H9 (cell line): Measurements from ENCODE around the gene SEPTIN2. TPM values are rescaled to one million over a fixed set of nuclear protein-coding genes. Genes with fewer than 3 reads are reported as not detected.

Experiments used
- DNase-seq: peaks from one replicate; pipeline ENCODE4 v3.0.0-alpha.2; 2017
- H2AFZ ChIP-seq: one replicate; pipeline ENCODE4 v1.6.1; 2013; ENCODE audit warnings: mild to moderate bottlenecking, low read length, control low read depth, moderate library complexity
- H2AK5ac ChIP-seq: 2 replicates; pipeline ENCODE4 v1.6.1; 2013; ENCODE audit warnings: low read length, control low read depth, mixed read lengths; ENCODE audit not compliant: insufficient read length
- H2BK120ac ChIP-seq: one replicate; pipeline ENCODE4 v1.6.1; 2013; ENCODE audit warnings: low read depth, mild to moderate bottlenecking, low read length, control low read depth, inconsistent platforms; ENCODE audit not compliant: poor library complexity, severe bottlenecking
- H2BK12ac ChIP-seq: 2 replicates; pipeline ENCODE4 v1.6.1; 2013; ENCODE audit warnings: low read length, control low read depth, mixed read lengths, low read depth; ENCODE audit not compliant: insufficient read length
- H2BK15ac ChIP-seq: 2 replicates; pipeline ENCODE4 v1.6.1; 2013; ENCODE audit warnings: low read depth, low read length, control low read depth
- H2BK20ac ChIP-seq: one replicate; pipeline ENCODE4 v1.6.1; 2013; ENCODE audit warnings: low read depth, mild to moderate bottlenecking, low read length, control low read depth, inconsistent platforms; ENCODE audit not compliant: poor library complexity, severe bottlenecking
- H2BK5ac ChIP-seq: 2 replicates; pipeline ENCODE4 v1.6.1; 2013; ENCODE audit warnings: low read length, control low read depth, mixed read lengths; ENCODE audit not compliant: insufficient read length
- H3K14ac ChIP-seq: 2 replicates; pipeline ENCODE4 v1.6.1; 2013; ENCODE audit warnings: low read length, control low read depth; ENCODE audit not compliant: insufficient read depth
- H3K18ac ChIP-seq: 2 replicates; pipeline ENCODE4 v1.6.1; 2013; ENCODE audit warnings: low read depth, mild to moderate bottlenecking, mixed read lengths, low read length, control low read depth; ENCODE audit not compliant: insufficient read length
- H3K23ac ChIP-seq: 2 replicates; pipeline ENCODE4 v1.6.1; 2013; ENCODE audit warnings: low read length, control low read depth, mixed read lengths, low read depth; ENCODE audit not compliant: insufficient read length
- H3K23me2 ChIP-seq: 2 replicates; pipeline ENCODE4 v1.6.1; 2013; ENCODE audit warnings: low read depth, mild to moderate bottlenecking, mixed read lengths, low read length, control low read depth; ENCODE audit not compliant: insufficient read length, poor library complexity, severe bottlenecking
- H3K27ac ChIP-seq: 2 replicates; pipeline ENCODE4 v1.5.1; 2013; ENCODE audit warnings: low read length, control low read depth, mixed read lengths, low read depth; ENCODE audit not compliant: insufficient read length
- H3K27me3 ChIP-seq: 2 replicates; pipeline ENCODE4 v1.6.1; 2013; ENCODE audit warnings: low read length, control low read depth, inconsistent platforms; ENCODE audit not compliant: insufficient read depth
- H3K4ac ChIP-seq: 2 replicates; pipeline ENCODE4 v1.6.1; 2013; ENCODE audit warnings: low read depth, mild to moderate bottlenecking, control low read depth, inconsistent platforms, low read length, moderate library complexity
- H3K4me1 ChIP-seq: 2 replicates; pipeline ENCODE4 v1.6.1; 2013; ENCODE audit warnings: low read length, control low read depth, inconsistent platforms; ENCODE audit not compliant: insufficient read depth
- H3K4me2 ChIP-seq: 2 replicates; pipeline ENCODE4 v1.6.1; 2013; ENCODE audit warnings: low read length, control low read depth, mixed read lengths; ENCODE audit not compliant: insufficient read length, insufficient read depth
- H3K56ac ChIP-seq: 2 replicates; pipeline ENCODE4 v1.6.1; 2013; ENCODE audit warnings: low read depth, mild to moderate bottlenecking, mixed read lengths, low read length, control low read depth; ENCODE audit not compliant: insufficient read length
- H3K79me1 ChIP-seq: 2 replicates; pipeline ENCODE4 v1.6.1; 2013; ENCODE audit warnings: low read depth, mild to moderate bottlenecking, moderate library complexity, low read length, control low read depth, inconsistent platforms; ENCODE audit not compliant: insufficient read depth, poor library complexity, severe bottlenecking
- H3K79me2 ChIP-seq: 2 replicates; pipeline ENCODE4 v1.6.1; 2013; ENCODE audit warnings: low read length, control low read depth, inconsistent platforms; ENCODE audit not compliant: insufficient read depth
- H3K9ac ChIP-seq: 2 replicates; pipeline ENCODE4 v1.6.1; 2013; ENCODE audit warnings: low read length, control low read depth, mixed read lengths; ENCODE audit not compliant: insufficient read length; ENCODE audit errors: extremely low read depth
- H3K9me3 ChIP-seq: one replicate; pipeline ENCODE4 v1.6.1; 2013; ENCODE audit warnings: low read depth, low read length, inconsistent platforms; ENCODE audit not compliant: control insufficient read depth
- H3T11ph ChIP-seq: one replicate; pipeline ENCODE4 v1.6.1; 2013; ENCODE audit warnings: mild to moderate bottlenecking, low read length, control low read depth, inconsistent platforms
- H4K20me1 ChIP-seq: one replicate; pipeline ENCODE4 v1.6.1; 2013; ENCODE audit not compliant: control insufficient read depth, insufficient read length, insufficient read depth
- H4K5ac ChIP-seq: 2 replicates; pipeline ENCODE4 v1.6.1; 2013; ENCODE audit warnings: low read depth, mild to moderate bottlenecking, mixed read lengths, low read length, control low read depth; ENCODE audit not compliant: insufficient read length
- H4K8ac ChIP-seq: replicated peaks from 2 replicates; pipeline ENCODE4 v1.6.1; 2013; ENCODE audit warnings: low read length, control low read depth, mixed read lengths, low read depth; ENCODE audit not compliant: insufficient read length
- H4K91ac ChIP-seq: 2 replicates; pipeline ENCODE4 v1.6.1; 2013; ENCODE audit warnings: low read depth, mild to moderate bottlenecking, moderate library complexity, mixed read lengths, low read length, control low read depth; ENCODE audit not compliant: insufficient read length
- H3K27ac Mint-ChIP-seq, 3 experiments: 2 replicates in 2 of 3; 3 replicates in 1 of 3; pipeline ENCODE4 v1.8.0; 2020 to 2021; ENCODE audit warnings: mixed read lengths in 3 of 3, mild to moderate bottlenecking in 1 of 3, moderate library complexity in 1 of 3
- H3K27me3 Mint-ChIP-seq: 2 replicates; pipeline ENCODE4 v1.8.0; 2021; ENCODE audit warnings: low read depth, mild to moderate bottlenecking, moderate library complexity, mixed read lengths
- H3K36me3 Mint-ChIP-seq, 3 experiments: 2 replicates in 2 of 3; 3 replicates in 1 of 3; pipeline ENCODE4 v1.8.0; 2020 to 2021; ENCODE audit warnings: low read depth in 3 of 3, mixed read lengths in 3 of 3; ENCODE audit not compliant: insufficient read depth in 1 of 3
- H3K4me1 Mint-ChIP-seq, 2 experiments: 2 replicates each; pipeline ENCODE4 v1.8.0; 2020; ENCODE audit warnings: mixed read lengths in 2 of 2
- H3K4me3 Mint-ChIP-seq, 2 experiments: 2 replicates in 1 of 2; 3 replicates in 1 of 2; pipeline ENCODE4 v1.8.0; 2020 to 2021; ENCODE audit warnings: mild to moderate bottlenecking in 2 of 2, mixed read lengths in 2 of 2, moderate library complexity in 1 of 2
- H3K9me3 Mint-ChIP-seq, 2 experiments: 2 replicates in 1 of 2; 3 replicates in 1 of 2; pipeline ENCODE4 v1.8.0; 2020; ENCODE audit warnings: mild to moderate bottlenecking in 2 of 2, mixed read lengths in 2 of 2, moderate library complexity in 1 of 2
- CTCF ChIP-seq: fragments of 200-600 bp; sonication (generic); conservative IDR thresholded peaks from 3 replicates; pipeline ENCODE4 v1.8.0; 2021; ENCODE audit warnings: antibody characterized with exemption, mild to moderate bottlenecking
- WGBS: extraction: QIAGEN DNeasy Blood & Tissue Kit; methylation state at CpG from one replicate; pipeline ENCODE4 v1.1.7; 2013; ENCODE audit warnings: missing lambda C conversion rate, low lambda C conversion rate, mixed read lengths; ENCODE audit not compliant: insufficient read length; ENCODE audit errors: extremely low coverage; 5-methylcytosine and 5-hydroxymethylcytosine counted together
- total RNA-seq: library from RNA; stranded (reverse); gene quantifications from 2 replicates; pipeline ENCODE4 v1.2.1, GENCODE V29; 2021

Gene SEPTIN2
- total RNA-seq, 1 experiment from 2014 or later, result 385 TPM

GRCh38 chr2:241302083-241302482, 13.6 kb upstream of the SEPTIN2 start:
- peaks cover 55% of the 10 kb centered on the region; the same call in 1 of the 2 replicates for H3K79me2 ChIP-seq
- Mint-ChIP-seq H3K9me3 (no peaks in the 10 kb centered on the region), H3K27me3 (no peaks in the 10 kb centered on the region), H3K4me1 (peaks cover 14 to 23% of the 10 kb centered on the region in 2 experiments), H3K36me3 (peaks cover 3 to 7% (median 4%) of the 10 kb centered on the region in 3 experiments; a peak in 4 of 7 replicates), H3K4me3 (no peak overlapping the region), H3K27ac (peak overlapping the region in 1 of 3 experiments; percentile 27; a peak in 1 of 7 replicates)
- no CpG with 5 or more reads among the region's 3 CpGs for WGBS
- H3K18ac ChIP-seq, result no peak overlapping the region
- H3K4me1 ChIP-seq, result no peaks in the 10 kb centered on the region; the same call in 1 of the 2 replicates
- H3K4me2 ChIP-seq, result no peak overlapping the region
- H2BK12ac ChIP-seq, result no peak overlapping the region
- no peak overlapping the region for H3K9ac ChIP-seq
- H3K9me3 ChIP-seq, result no peaks in the 10 kb centered on the region
- no peak overlapping the region for H4K8ac ChIP-seq
- H3K23me2 ChIP-seq, result no peaks in the 10 kb centered on the region
- H3K79me1 ChIP-seq, result peaks cover 7% of the 10 kb centered on the region
- H3K27me3 ChIP-seq, result no peaks in the 10 kb centered on the region
- no peak overlapping the region for H3K23ac ChIP-seq
- no peak overlapping the region for H2BK20ac ChIP-seq
- no peak overlapping the region for H3T11ph ChIP-seq
- H2AK5ac ChIP-seq, result no peak overlapping the region
- no peak overlapping the region for H3K14ac ChIP-seq
- H3K27ac ChIP-seq, result no peak overlapping the region
- no peak overlapping the region for H3K56ac ChIP-seq
- H2BK5ac ChIP-seq, result no peak overlapping the region
- H3K4ac ChIP-seq, result no peak overlapping the region
- no peak overlapping the region for H2BK15ac ChIP-seq
- no peak overlapping the region for H4K91ac ChIP-seq
- no peak overlapping the region for H2BK120ac ChIP-seq
- H2AFZ ChIP-seq, result no peak overlapping the region
- no peak overlapping the region for H4K5ac ChIP-seq
- no peak for DNase-seq
- no peak for TF ChIP-seq CTCF
- H4K20me1 ChIP-seq, result no peaks in the 10 kb centered on the region
